GM12878 (cell line): ENCODE measurements around the gene CARD19. TPM values are rescaled to one million over a fixed set of nuclear protein-coding genes. Genes with fewer than 3 reads are reported as not detected.

ENCODE experiments used
- ATAC-seq: fragments of 200-7000 bp; cut with Tn5 transposase; 3 replicates; pipeline ENCODE4 v1.9.1; 2020; ENCODE audit warnings: mild to moderate bottlenecking, moderate library complexity
- BruUV-seq: library from RNA; stranded (reverse); fragments of 400-500 nt; replicated peaks from 2 replicates; lab custom pipeline; 2021; lab: Mats Ljungman, UMichigan
- CTCF ChIA-PET: fragments of 300-600 bp; sonication (Branson Sonifier 250); formaldehyde crosslinking; extraction: SDS; loops from one replicate; lab custom pipeline; 2021; ENCODE audit warnings: inconsistent platforms; lab: Yijun Ruan, JAX
- POLR2A ChIA-PET: fragments of 350-600 bp; formaldehyde crosslinking; extraction: SDS; loops from one replicate; lab custom pipeline; 2021; ENCODE audit warnings: inconsistent platforms; lab: Charles Lee
- RAD21 ChIA-PET: fragments of 300-600 bp; sonication (Branson Sonifier 250); formaldehyde crosslinking; loops from one replicate; lab custom pipeline; 2023; ENCODE audit warnings: antibody characterized with exemption; ENCODE audit not compliant: unreplicated experiment; lab: Charles Lee
- SMC1A ChIA-PET: fragments of 300-600 bp; sonication (Branson Sonifier 250); formaldehyde crosslinking; loops from one replicate; lab custom pipeline; 2023; ENCODE audit not compliant: unreplicated experiment, uncharacterized antibody; lab: Charles Lee
- DNase-seq: peaks from one replicate; pipeline ENCODE4 v3.0.0-alpha.2; 2011; ENCODE audit warnings: low read depth, low spot score
- FAIRE-seq: peaks from 3 replicates; lab custom pipeline; 2011; peaks lifted over from hg19 to GRCh38; lab: Jason Lieb, UNC
- H2AFZ ChIP-seq: 2 replicates; pipeline ENCODE4 v1.6.0; 2011; ENCODE audit warnings: low read depth, low read length, control low read depth; ENCODE audit not compliant: control insufficient read depth
- H3K27ac ChIP-seq: 2 replicates; pipeline ENCODE4 v1.5.1; 2011; ENCODE audit warnings: control low read depth; ENCODE audit not compliant: control insufficient read depth, insufficient read depth
- H3K27me3 ChIP-seq, 2 experiments: replicated peaks in 1 of 2; 2 replicates each; pipeline versions ENCODE4 v1.6.0 to v1.6.1; 2011; ENCODE audit warnings: low read length in 1 of 2; ENCODE audit not compliant: control insufficient read depth in 2 of 2, insufficient read depth in 2 of 2
- H3K36me3 ChIP-seq, 2 experiments: 2 replicates each; pipeline ENCODE4 v1.5.1; 2011; ENCODE audit warnings: low read length in 1 of 2; ENCODE audit not compliant: control insufficient read depth in 2 of 2, insufficient read depth in 2 of 2
- H3K4me1 ChIP-seq: 2 replicates; pipeline ENCODE4 v1.6.1; 2011; ENCODE audit warnings: mild to moderate bottlenecking, low read length, moderate library complexity, mixed read lengths; ENCODE audit not compliant: control insufficient read depth, insufficient read depth
- H3K4me2 ChIP-seq: 2 replicates; pipeline ENCODE4 v1.6.0; 2011; ENCODE audit warnings: control low read depth; ENCODE audit not compliant: control insufficient read depth, insufficient read depth
- H3K4me3 ChIP-seq: fragments of 200-600 bp; sonication (generic); 2 replicates; pipeline ENCODE4 v1.5.1; 2016
- H3K79me2 ChIP-seq: 2 replicates; pipeline ENCODE4 v1.6.0; 2011; ENCODE audit warnings: low read length; ENCODE audit not compliant: control insufficient read depth, insufficient read depth
- H3K9ac ChIP-seq: 2 replicates; pipeline ENCODE4 v1.8.0; 2011; ENCODE audit warnings: low read length, control low read depth, mixed read lengths; ENCODE audit not compliant: control insufficient read depth, insufficient read depth
- H3K9me3 ChIP-seq: replicated peaks from 3 replicates; pipeline ENCODE4 v1.5.1; 2011; ENCODE audit warnings: mild to moderate bottlenecking, low read length; ENCODE audit not compliant: control insufficient read depth, insufficient read depth
- H4K20me1 ChIP-seq: 2 replicates; pipeline ENCODE4 v1.6.0; 2011; ENCODE audit not compliant: control insufficient read depth, insufficient read depth
- ELK1 ChIP-seq: IDR thresholded peaks from 2 replicates; pipeline ENCODE4 v1.6.1; 2012; ENCODE audit warnings: low read depth, low read length, improper control_type of control experiment
- ETV6 ChIP-seq, 2 experiments: fragments of 450-650 bp in 1 of 2; IDR thresholded peaks in 1 of 2; conservative IDR thresholded peaks in 1 of 2; 2 replicates each; pipeline ENCODE4 v1.6.1; 2014; ENCODE audit warnings: antibody characterized with exemption in 1 of 2, borderline replicate concordance in 1 of 2, low read depth in 1 of 2, mild to moderate bottlenecking in 1 of 2, moderate library complexity in 1 of 2
- FOS ChIP-seq: IDR thresholded peaks from 3 replicates; pipeline ENCODE4 v1.6.1; 2011; ENCODE audit warnings: borderline replicate concordance; ENCODE audit not compliant: insufficient read length; ENCODE audit errors: extremely low read depth
- PBX3 ChIP-seq: IDR thresholded peaks from 2 replicates; pipeline ENCODE4 v1.6.1; 2011; ENCODE audit warnings: mild to moderate bottlenecking, low read depth, low read length, moderate library complexity; ENCODE audit not compliant: insufficient replicate concordance
- REST ChIP-seq: IDR thresholded peaks from 2 replicates; pipeline ENCODE4 v1.6.1; 2012; ENCODE audit warnings: mild to moderate bottlenecking, low read depth, low read length
- SREBF2 ChIP-seq: IDR thresholded peaks from 2 replicates; pipeline ENCODE4 v1.6.1; 2012; ENCODE audit warnings: mild to moderate bottlenecking, low read length
- ZBED1 ChIP-seq: IDR thresholded peaks from 2 replicates; pipeline ENCODE4 v1.6.1; 2016; ENCODE audit warnings: borderline replicate concordance
- ZBTB33 ChIP-seq: fragments of 450-650 bp; IDR thresholded peaks from 2 replicates; pipeline ENCODE4 v1.6.1; 2017; ENCODE audit warnings: mild to moderate bottlenecking
- ZNF207 ChIP-seq: fragments of 450-650 bp; IDR thresholded peaks from 2 replicates; pipeline ENCODE4 v1.6.1; 2014; ENCODE audit warnings: antibody characterized with exemption, mild to moderate bottlenecking, borderline replicate concordance
- ZNF24 ChIP-seq: fragments of 450-650 bp; IDR thresholded peaks from 2 replicates; pipeline ENCODE4 v1.6.1; 2017; ENCODE audit warnings: antibody characterized with exemption, mild to moderate bottlenecking
- WGBS: methylation state at CpG from one replicate; pipeline ENCODE4 v1.1.6; 2016; ENCODE audit warnings: low lambda C conversion rate; ENCODE audit not compliant: insufficient replicate concordance, insufficient coverage; ENCODE audit errors: missing lambda C conversion rate; 5-methylcytosine and 5-hydroxymethylcytosine counted together
- in situ Hi-C: fragments of 300-500 bp; cut with MboI; formaldehyde crosslinking; loops from 9 replicates; pipeline ENCODE4 v1.14.3; 2018; ENCODE audit warnings: mixed read lengths
- intact Hi-C: fragments of 100-400 bp; cut with micrococcal nuclease; formaldehyde crosslinking; loops from one replicate; pipeline ENCODE4 v1.14.2; 2022; ENCODE audit not compliant: unreplicated experiment
- polyA plus RNA-seq, 11 experiments: library from polyadenylated mRNA; depleted of rRNA in 4 of 11; unstranded in 6 of 11; stranded (reverse) in 5 of 11; fragments of >200 nt; fragmentation: Nextera tagmentation in 4 of 11; fragmentation: Illumina TruSeq in 1 of 11; extraction: Ambion mirVana in 4 of 11; extraction: Trizol in 1 of 11; gene quantifications; 1 replicate in 1 of 11; 2 replicates in 10 of 11; pipeline versions ENCODE4 v1.2.1 to v1.2.3, GENCODE V29; 2011 to 2016; ENCODE audit warnings: inconsistent platforms in 2 of 11, missing spikeins in 2 of 11, low read depth in 1 of 11
- total RNA-seq, 4 experiments: library from RNA; depleted of rRNA in 3 of 4; stranded (reverse); fragments of >200 nt in 3 of 4; fragmentation: Illumina TruSeq in 1 of 4; extraction: Trizol in 1 of 4; gene quantifications; 2 replicates each; pipeline versions ENCODE4 v1.2.1 to v1.2.3, GENCODE V29; 2013 to 2021

CARD19 gene
- total and polyA plus RNA-seq, 10 of the 15 experiments (the other 5 are each of a cell fraction or from before 2014, with no cell fraction given), result 0.61 to 41.6 (median 19.9) TPM

- TF ChIP-seq ZBTB33 (no peak), ZBED1 (no peak), SREBF2 (no peak), ETV6 (conservative IDR thresholded peaks at IDR 0.05 in 1 of 2, IDR thresholded peaks at IDR 0.05 in 1 of 2; ENCODE audit: borderline replicate concordance in 1 of 2, low read depth in 1 of 2) (no peak), ZNF24 (no peak), PBX3 (no peak)
Observed at GRCh38 chr9:93122721-93123221, 26.8 kb downstream of the CARD19 start (continued).

- H3K27me3 ChIP-seq, result no peaks in the 10 kb centered on the region
- POLR2A ChIA-PET, result no interaction called here
- FAIRE-seq, result no peak
- TF ChIP-seq ELK1 (no peak), REST (no peak), ZNF207 (no peak), FOS (no peak)
Observed at GRCh38 chr9:93123561-93124283, 27.7 kb downstream of the CARD19 start.

More at GRCh38 chr9:93123561-93124283, 27.7 kb downstream of the CARD19 start:
- Histone ChIP-seq H2AFZ (no peak overlapping the region), H3K4me3 (no peak overlapping the region), H3K79me2 (no peaks in the 10 kb centered on the region), H3K4me2 (no peak overlapping the region), H3K9me3 (no peaks in the 10 kb centered on the region), H3K27ac (no peak overlapping the region), H4K20me1 (no peaks in the 10 kb centered on the region), H3K9ac (no peak overlapping the region), H3K4me1 (peaks cover 20% of the 10 kb centered on the region), H3K36me3 (peaks cover 0 to 9% of the 10 kb centered on the region in 2 experiments; a peak in 2 of 4 replicates)
- 74% methylated on average over 14 of the region's 14 CpGs for WGBS
- in situ Hi-C loops, result no loop called here
- CTCF ChIA-PET, result no interaction called here
- intact Hi-C loops, result no loop called here
- no TSS peak for BruUV-seq
- ATAC-seq (no peak), DNase-seq (no peak)
- SMC1A ChIA-PET, result no interaction called here
- RAD21 ChIA-PET, result no interaction called here
